ENCODE results near the gene STAT3. TPM values are rescaled to one million over a fixed set of nuclear protein-coding genes. Genes with fewer than 3 reads are reported as not detected.

The STAT3 gene
- total RNA-seq, 2 experiments from 2014 or later = 114 to 121 TPM

DNA sequence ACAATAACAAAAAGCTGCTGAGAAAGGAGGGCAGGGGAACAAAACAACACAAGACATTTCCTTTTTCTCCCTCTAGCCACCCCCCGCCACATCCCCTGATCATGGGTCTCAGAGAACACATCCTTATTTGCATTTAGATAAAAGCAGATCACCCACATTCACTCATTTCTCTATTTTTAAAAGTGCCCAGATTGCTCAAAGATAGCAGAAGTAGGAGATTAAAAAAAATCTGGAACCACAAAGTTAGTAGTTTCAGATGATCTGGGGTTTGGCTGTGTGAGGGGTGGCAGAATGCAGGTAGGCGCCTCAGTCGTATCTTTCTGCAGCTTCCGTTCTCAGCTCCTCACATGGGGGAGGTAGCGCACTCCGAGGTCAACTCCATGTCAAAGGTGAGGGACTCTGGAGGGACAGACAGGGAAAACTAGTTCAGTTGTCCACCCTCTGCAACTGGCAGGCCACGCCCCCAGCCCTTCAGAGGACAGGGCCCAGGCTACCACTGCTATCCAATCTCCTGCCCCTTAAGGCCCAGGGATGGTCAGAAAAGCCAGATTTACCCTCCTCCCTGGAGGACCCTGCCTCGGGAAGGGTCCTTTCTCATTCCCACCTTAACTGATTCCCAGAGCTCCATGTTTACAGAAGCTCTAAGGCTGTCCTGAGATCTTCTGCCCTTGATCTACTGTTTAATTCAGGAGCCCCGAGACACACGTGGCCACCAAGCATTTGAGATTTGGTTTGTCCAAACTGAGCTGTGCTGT, 72.7 kb downstream of the STAT3 start:
- Mint-ChIP-seq H3K9me3 (no peaks in the 10 kb centered on the region), H3K4me3 (no peak overlapping the region), H3K27ac (peak overlapping the region; percentile 82), H3K27me3 (no peaks in the 10 kb centered on the region), H3K36me3 (ENCODE audit: low read depth) (peaks cover 61% of the 10 kb centered on the region), H3K4me1 (peaks cover 81% of the 10 kb centered on the region)
- ChIA-PET POLR2A (interaction anchor here (0.6 kb wide), 1 partner anchor 121 kb away, joined by 5 read pairs; no protein-coding TSS in a partner anchor), CTCF (interaction anchor here (0.5 to 22.5 kb wide), 6 partner anchors 8 to 90 kb away, joined by 3 to 357 read pairs (median 3); no protein-coding TSS in a partner anchor)
- peak; percentile 41 for DNase-seq

DNA sequence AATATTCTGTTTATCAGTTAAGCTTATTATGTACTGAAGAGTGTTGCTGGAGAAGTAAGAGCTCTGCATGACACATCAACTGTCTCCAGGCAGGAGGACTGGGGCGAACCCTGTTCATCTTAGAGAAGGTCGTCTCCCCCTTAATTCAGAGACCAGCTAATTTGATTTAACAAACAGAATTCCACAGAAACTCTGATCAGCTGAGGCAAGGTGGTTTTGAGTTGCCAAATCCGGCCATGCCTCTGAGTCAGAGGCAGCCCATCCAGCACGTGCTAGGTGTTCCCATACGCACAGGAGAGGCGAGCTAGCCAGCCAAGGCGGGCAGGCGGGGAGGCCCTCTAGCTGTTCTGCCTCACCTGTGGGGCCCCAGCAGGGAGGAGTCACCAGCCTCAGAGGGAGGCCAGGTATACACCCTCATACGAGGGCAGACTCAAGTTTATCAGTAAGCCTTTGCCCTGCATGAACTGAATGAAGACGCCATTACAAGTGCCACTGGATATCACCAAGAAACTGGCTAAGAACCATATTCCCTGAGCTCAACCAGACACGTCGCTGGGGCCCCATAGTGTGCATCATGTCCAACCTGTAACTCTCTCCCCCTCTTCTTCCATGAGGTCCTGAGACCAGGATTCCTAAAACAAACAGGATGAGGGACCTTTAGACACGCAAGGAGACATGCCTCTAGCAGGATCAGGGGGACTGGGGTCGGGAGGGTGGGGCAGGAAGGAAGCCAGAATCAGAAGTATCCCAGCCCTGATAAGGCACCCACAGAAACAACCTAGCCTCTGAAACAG, 74.3 kb downstream of the STAT3 start:
- H3K9me3 Mint-ChIP-seq = no peaks in the 10 kb centered on the region
- peak overlapping the region; percentile 10 for H3K4me3 Mint-ChIP-seq
- H3K4me1 Mint-ChIP-seq = peaks cover 78% of the 10 kb centered on the region
- peak overlapping the region; percentile 78 for H3K27ac Mint-ChIP-seq
- ChIA-PET POLR2A (interaction anchor here (0.6 kb wide), 1 partner anchor 297 kb away, joined by 4 read pairs; the partner anchor contains the start of gene DNAJC7), CTCF (interaction anchor here (0.5 to 22.5 kb wide), 13 partner anchors 8 to 625 kb away, joined by 3 to 357 read pairs (median 4); partner anchors contain the start of genes EIF1 and KCNH4)
- DNase-seq = no peak
- H3K36me3 Mint-ChIP-seq (ENCODE audit: low read depth) = peaks cover 64% of the 10 kb centered on the region
- H3K27me3 Mint-ChIP-seq = no peaks in the 10 kb centered on the region

DNA sequence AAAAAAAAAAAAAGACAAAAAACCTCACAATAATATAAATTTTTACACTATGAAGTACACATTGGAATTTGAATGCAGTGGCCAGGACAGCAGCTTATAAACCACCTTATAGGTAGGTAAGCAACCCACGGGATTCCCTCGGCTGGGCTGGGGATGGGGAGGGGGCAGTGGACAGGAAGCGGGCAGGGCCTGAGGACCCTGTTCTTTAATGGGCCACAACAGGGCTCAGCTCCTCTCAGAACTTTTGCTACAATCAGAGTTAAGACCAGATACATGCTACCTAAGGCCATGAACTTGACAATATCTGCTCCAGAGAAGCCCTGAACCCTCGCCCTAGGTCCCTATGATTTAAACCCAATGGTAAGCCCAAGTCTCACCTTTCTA, 74.9 kb downstream of the STAT3 start:
- CTCF ChIA-PET = interaction anchor here (0.7 to 22.5 kb wide), 13 partner anchors 8 to 264 kb away, joined by 3 to 357 read pairs (median 5); partner anchors contain the start of genes KCNH4 and PSMC3IP
- peaks cover 75% of the 10 kb centered on the region for H3K4me1 Mint-ChIP-seq
- H3K27me3 Mint-ChIP-seq = no peaks in the 10 kb centered on the region
- H3K9me3 Mint-ChIP-seq = no peaks in the 10 kb centered on the region
- H3K27ac Mint-ChIP-seq = peak overlapping the region; percentile 78
- DNase-seq = no peak
- H3K36me3 Mint-ChIP-seq (ENCODE audit: low read depth) = peaks cover 67% of the 10 kb centered on the region
- POLR2A ChIA-PET = no interaction called here
- no peak overlapping the region for H3K4me3 Mint-ChIP-seq

DNA sequence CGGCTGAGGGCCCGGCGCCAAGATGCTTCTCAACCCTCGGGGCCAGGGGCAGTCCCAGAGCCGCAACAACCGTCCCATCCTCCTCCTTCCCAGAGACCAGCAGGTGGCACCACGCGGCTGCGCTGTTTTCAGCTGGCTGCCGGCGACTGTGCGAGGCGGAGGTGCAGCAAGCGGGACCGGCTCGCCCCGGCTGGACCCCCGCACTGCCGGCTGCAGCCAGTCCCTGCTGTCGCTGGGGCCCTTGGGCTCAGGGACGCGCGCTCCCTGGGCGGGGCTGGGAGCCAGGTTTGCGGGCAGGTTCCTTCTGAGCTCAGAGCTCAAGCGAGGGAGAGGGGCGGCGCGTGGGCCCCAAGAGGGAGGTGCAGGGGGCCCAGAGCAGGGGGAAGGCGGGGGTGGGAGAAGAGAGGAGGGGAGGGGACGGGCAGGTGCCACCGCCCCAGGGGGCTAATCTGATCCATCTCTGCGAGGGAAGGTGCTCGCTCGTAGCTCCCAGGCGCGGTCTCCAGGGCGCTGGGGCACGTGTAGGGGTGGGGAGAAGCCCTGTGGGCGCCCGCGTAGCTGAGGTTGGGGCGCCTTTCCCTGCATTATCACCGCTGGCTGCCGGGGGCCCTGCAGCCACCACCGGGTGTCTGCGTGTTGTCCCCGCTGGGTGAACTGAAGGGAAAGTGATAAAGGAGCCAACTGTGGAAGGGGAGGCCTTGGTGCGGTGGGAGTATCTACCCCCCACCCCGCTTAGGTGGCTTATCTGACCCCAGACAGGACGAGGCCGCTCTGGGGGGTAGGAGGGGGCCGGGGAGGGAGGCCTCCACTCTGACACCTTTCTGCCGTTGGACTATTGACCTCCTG, 75.7 kb downstream of the STAT3 start:
- no peaks in the 10 kb centered on the region for H3K27me3 Mint-ChIP-seq
- POLR2A ChIA-PET = interaction anchor here (0.7 to 1.0 kb wide), 2 partner anchors 23 to 76 kb away, joined by 3 read pairs; partner anchors contain the start of gene STAT3
- peak; percentile 77 for DNase-seq
- H3K4me3 Mint-ChIP-seq = peak overlapping the region; percentile 56
- H3K27ac Mint-ChIP-seq = peak overlapping the region; percentile 85
- H3K4me1 Mint-ChIP-seq = peaks cover 77% of the 10 kb centered on the region
- CTCF ChIA-PET = interaction anchor here (0.7 to 22.5 kb wide), 19 partner anchors 9 to 410 kb away, joined by 3 to 357 read pairs (median 4); partner anchors contain the start of genes KCNH4, PSMC3IP and STAT3
- H3K9me3 Mint-ChIP-seq = no peaks in the 10 kb centered on the region
- H3K36me3 Mint-ChIP-seq (ENCODE audit: low read depth) = peaks cover 67% of the 10 kb centered on the region

GRCh38 chr17:42312035-42312284, 76.3 kb downstream of the STAT3 start:
- Mint-ChIP-seq H3K4me1 (peaks cover 76% of the 10 kb centered on the region), H3K36me3 (ENCODE audit: low read depth) (peaks cover 68% of the 10 kb centered on the region), H3K27ac (peak overlapping the region; percentile 85), H3K4me3 (no peak overlapping the region), H3K27me3 (no peaks in the 10 kb centered on the region), H3K9me3 (no peaks in the 10 kb centered on the region)
- no peak for DNase-seq
- ChIA-PET CTCF (interaction anchor here (0.7 to 22.5 kb wide), 13 partner anchors 10 to 215 kb away, joined by 3 to 357 read pairs (median 3); partner anchors contain the start of genes KCNH4 and STAT3), POLR2A (interaction anchor here (1.0 kb wide), 1 partner anchor 23 kb away, joined by 3 read pairs; no protein-coding TSS in a partner anchor)

DNA sequence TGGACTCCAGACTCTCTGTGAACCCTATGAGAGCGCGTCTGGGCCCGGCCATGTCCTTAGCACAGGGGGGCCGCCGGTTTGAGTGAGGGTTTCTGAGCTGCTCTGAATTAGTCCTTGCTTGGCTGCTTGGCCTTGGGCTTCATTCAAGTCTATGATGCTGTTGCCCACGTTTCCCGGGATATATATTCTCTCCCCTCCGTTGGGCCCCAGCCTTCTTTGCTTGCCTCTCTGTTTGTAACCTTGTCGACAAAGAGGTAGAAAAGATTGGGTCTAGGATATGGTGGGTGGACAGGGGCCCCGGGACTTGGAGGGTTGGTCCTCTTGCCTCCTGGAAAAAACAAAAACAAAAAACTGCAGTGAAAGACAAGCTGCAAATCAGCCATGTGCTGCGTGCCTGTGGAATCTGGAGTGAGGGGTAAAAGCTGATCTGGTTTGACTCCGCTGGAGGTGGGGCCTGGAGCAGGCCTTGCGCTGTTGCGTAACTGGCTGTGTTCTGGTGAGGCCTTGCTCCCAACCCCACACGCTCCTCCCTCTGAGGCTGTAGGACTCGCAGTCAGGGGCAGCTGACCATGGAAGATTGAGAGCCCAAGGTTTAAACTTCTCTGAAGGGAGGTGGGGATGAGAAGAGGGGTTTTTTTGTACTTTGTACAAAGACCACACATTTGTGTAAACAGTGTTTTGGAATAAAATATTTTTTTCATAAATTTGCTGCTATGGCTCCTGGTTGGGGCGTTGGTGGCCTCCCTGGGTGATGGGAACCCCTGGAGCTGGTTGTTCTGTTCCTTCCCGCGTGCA, 76.8 kb downstream of the STAT3 start:
- peaks cover 67% of the 10 kb centered on the region for H3K36me3 Mint-ChIP-seq (ENCODE audit: low read depth)
- DNase-seq = no peak
- ChIA-PET CTCF (interaction anchor here (0.6 to 22.5 kb wide), 13 partner anchors 10 to 216 kb away, joined by 3 to 357 read pairs (median 5); partner anchors contain the start of genes KCNH4 and STAT3), POLR2A (no interaction called here)
- H3K27ac Mint-ChIP-seq = peak overlapping the region; percentile 85
- H3K27me3 Mint-ChIP-seq = no peaks in the 10 kb centered on the region
- no peaks in the 10 kb centered on the region for H3K9me3 Mint-ChIP-seq
- peak overlapping the region; percentile 58 for H3K4me3 Mint-ChIP-seq
- H3K4me1 Mint-ChIP-seq = peaks cover 72% of the 10 kb centered on the region

DNA sequence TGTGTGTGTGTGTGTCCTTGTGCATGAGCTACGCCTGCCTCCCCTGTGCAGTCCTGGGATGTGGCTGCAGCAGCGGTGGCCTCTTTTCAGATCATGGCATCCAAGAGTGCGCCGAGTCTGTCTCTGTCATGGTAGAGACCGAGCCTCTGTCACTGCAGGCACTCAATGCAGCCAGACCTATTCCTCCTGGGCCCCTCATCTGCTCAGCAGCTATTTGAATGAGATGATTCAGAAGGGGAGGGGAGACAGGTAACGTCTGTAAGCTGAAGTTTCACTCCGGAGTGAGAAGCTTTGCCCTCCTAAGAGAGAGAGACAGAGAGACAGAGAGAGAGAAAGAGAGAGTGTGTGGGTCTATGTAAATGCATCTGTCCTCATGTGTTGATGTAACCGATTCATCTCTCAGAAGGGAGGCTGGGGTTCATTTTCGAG, 77.4 kb downstream of the STAT3 start:
- CTCF ChIA-PET = interaction anchor here (0.6 to 22.5 kb wide), 8 partner anchors 9 to 347 kb away, joined by 3 to 357 read pairs (median 6); partner anchors contain the start of gene STAT3
- no peak for DNase-seq
- POLR2A ChIA-PET = no interaction called here
- Mint-ChIP-seq H3K36me3 (ENCODE audit: low read depth) (peaks cover 71% of the 10 kb centered on the region), H3K27me3 (no peaks in the 10 kb centered on the region), H3K4me1 (peaks cover 74% of the 10 kb centered on the region), H3K4me3 (peak overlapping the region; percentile 25), H3K9me3 (no peaks in the 10 kb centered on the region), H3K27ac (peak overlapping the region; percentile 85)

DNA sequence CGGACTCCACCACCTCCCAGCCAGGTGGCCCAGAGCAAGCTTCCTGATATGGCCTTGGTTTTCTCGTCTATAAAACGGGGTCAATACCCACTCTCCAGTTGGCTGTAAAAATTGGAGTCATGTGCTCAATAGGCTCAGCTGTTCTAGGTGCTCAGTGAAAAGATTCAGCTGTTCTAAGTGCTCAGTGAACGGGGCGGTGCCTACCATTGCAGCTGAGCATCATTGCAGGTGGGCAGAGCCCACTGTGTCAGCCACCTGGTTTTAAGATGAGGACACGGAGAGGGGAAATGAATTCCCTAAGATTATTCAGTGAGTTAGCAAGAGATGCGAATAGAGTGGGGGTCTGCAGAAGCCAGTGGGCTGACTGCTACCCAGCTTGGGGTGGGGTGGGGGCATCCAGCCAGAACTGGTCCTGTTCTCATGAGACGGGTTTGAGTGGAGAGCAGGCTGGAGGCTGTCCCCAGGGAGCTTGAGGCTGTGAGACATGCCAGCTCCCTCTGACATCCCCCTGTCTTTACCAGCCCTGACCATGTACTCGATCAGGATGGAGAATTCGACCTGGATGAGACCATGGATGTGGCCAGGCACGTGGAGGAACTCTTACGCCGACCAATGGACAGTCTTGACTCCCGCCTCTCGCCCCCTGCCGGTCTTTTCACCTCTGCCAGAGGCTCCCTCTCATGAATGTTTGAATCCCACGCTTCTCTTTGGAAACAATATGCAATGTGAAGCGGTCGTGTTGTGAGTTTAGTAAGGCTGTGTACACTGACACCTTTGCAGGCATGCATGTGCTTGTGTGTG, 78.1 kb downstream of the STAT3 start:
- POLR2A ChIA-PET = no interaction called here
- no peak for DNase-seq
- H3K4me1 Mint-ChIP-seq = peaks cover 70% of the 10 kb centered on the region
- peaks cover 66% of the 10 kb centered on the region for H3K36me3 Mint-ChIP-seq (ENCODE audit: low read depth)
- H3K27me3 Mint-ChIP-seq = no peaks in the 10 kb centered on the region
- H3K4me3 Mint-ChIP-seq = no peak overlapping the region
- no peaks in the 10 kb centered on the region for H3K9me3 Mint-ChIP-seq
- CTCF ChIA-PET = interaction anchor here (0.5 to 22.5 kb wide), 15 partner anchors 9 to 346 kb away, joined by 3 to 357 read pairs (median 4); no protein-coding TSS in a partner anchor
- peak overlapping the region; percentile 47 for H3K27ac Mint-ChIP-seq

GRCh38 chr17:42309142-42309541, 79.1 kb downstream of the STAT3 start:
- POLR2A ChIA-PET = no interaction called here
- Mint-ChIP-seq H3K27me3 (no peaks in the 10 kb centered on the region), H3K9me3 (no peaks in the 10 kb centered on the region), H3K27ac (no peak overlapping the region), H3K36me3 (ENCODE audit: low read depth) (peaks cover 75% of the 10 kb centered on the region), H3K4me1 (peaks cover 71% of the 10 kb centered on the region), H3K4me3 (no peak overlapping the region)
- CTCF ChIA-PET = interaction anchor here (1.1 to 22.5 kb wide), 10 partner anchors 8 to 253 kb away, joined by 3 to 357 read pairs (median 5); no protein-coding TSS in a partner anchor
- DNase-seq = no peak

DNA sequence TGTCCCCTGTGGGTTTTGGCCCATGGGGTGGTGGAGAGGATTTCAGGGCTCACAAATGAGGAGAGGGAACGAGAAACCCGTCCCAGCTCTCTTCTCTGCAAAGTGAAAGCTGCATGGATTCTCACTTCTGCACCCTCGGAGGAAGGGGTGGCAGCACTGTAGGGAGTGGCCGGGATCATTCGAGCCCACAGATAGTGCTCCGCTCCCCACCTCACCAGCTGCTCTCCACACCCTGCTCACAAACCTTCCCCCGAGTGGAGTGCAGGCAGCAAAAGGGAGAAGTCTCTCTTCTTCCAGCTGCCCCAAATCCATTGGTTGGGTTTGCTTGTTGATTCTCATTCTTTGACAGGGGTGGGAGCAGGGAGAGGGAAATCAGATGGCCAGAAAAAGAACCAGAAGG, 79.8 kb downstream of the STAT3 start:
- DNase-seq = no peak
- Mint-ChIP-seq H3K27ac (no peak overlapping the region), H3K4me3 (no peak overlapping the region), H3K4me1 (peaks cover 64% of the 10 kb centered on the region), H3K27me3 (no peaks in the 10 kb centered on the region), H3K9me3 (no peaks in the 10 kb centered on the region), H3K36me3 (ENCODE audit: low read depth) (peaks cover 75% of the 10 kb centered on the region)
- ChIA-PET CTCF (interaction anchor here (1.2 to 22.5 kb wide), 3 partner anchors 8 to 97 kb away, joined by 3 to 357 read pairs (median 6); no protein-coding TSS in a partner anchor), POLR2A (no interaction called here)
